ENCODE results near the gene PIGR.

Gene PIGR

GRCh38 chr1:206911064-206911663, 35.1 kb downstream of the PIGR start:
- DNase-seq (ENCODE audit: low read depth in 1 of 2, low spot score in 1 of 2) = no peak

DNA sequence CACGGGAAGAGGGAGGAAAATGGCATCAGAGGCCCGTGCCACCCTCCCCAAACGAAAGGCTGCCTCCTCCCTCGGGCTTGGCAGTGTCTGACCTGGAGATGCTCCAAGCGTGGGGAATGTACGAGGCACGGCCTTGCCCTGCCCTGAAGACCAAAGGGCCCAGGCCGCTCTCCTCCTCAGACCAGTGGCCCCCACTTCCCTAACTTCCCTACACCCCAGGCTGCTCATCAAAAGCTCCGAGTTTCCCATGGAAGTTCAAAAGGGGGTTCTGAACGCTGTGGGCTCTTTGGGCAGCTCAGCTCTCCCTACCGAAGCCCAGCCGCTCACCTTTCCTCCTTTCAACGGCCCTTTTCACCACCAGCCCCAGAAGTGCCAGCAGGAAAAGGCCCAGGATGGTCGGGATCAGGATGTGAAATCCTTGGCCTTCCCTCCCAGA, 36.4 kb downstream of the PIGR start:
- no peak for DNase-seq (ENCODE audit: low read depth in 1 of 2, low spot score in 1 of 2)

- no peak for DNase-seq (ENCODE audit: low read depth in 1 of 2, low spot score in 1 of 2)
These were observed 36.9 kb downstream of the PIGR start for GRCh38 chr1:206909161-206909882.

DNA sequence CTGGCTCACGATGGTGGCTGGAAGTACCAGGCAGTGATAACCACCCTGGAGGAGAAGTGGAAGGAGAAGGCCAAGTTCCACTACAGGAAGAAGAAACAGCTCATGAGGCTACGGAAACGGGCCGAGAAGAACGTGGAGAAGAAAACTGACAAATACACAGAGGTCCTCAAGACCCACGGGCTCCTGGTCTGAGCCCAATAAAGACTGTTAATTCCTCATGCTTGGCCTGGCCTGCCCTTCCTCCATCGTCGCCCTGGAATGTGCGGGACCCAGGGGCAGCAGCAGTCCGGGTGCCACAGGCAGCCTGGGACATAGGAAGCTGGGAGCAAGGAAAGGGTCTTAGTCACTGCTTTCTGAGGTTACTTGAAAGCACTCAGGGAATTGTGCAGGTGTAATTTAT, 38.2 kb downstream of the PIGR start:
- DNase-seq (ENCODE audit: low read depth in 1 of 2, low spot score in 1 of 2) = no peak

GRCh38 chr1:206907304-206907991, 38.8 kb downstream of the PIGR start:
- no peak for DNase-seq (ENCODE audit: low read depth in 1 of 2, low spot score in 1 of 2)

GRCh38 chr1:206905295-206906164, 40.7 kb downstream of the PIGR start:
- no peak for DNase-seq (ENCODE audit: low read depth in 1 of 2, low spot score in 1 of 2)

DNA sequence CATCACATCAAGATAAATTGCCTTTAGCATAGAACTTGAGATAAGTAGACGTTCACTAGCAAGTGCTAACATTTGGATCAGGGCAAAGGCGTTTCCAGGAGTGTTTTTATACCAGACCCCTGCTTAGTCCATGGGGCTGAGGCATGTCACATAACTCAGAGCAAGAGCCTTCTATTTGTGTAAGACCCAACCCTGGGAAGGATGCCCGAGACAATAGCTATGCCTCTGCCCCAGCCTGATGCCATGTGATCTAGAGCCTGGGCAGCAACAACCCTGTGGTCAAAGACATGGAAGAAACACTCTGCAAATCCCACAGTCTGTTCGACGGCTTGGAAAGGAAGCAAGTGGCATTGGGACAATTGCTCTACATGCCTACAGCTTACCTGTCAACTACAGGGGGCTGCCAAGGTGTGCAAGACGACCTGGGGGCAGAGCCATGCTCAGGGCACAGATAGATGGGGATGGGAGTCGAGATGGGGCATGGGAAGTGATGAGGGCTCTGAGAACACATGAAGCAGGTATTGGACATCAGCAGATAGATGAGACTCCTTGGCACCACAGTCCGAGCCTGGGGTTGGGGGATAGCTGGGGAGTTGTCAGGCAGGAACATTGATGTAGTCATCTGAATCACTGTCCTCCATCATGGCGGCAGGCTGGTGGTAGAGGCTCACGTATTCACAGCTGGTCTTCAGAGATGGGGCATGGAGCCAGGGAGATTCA, 41.7 kb downstream of the PIGR start:
- DNase-seq (ENCODE audit: low read depth in 1 of 2, low spot score in 1 of 2) = no peak

DNA sequence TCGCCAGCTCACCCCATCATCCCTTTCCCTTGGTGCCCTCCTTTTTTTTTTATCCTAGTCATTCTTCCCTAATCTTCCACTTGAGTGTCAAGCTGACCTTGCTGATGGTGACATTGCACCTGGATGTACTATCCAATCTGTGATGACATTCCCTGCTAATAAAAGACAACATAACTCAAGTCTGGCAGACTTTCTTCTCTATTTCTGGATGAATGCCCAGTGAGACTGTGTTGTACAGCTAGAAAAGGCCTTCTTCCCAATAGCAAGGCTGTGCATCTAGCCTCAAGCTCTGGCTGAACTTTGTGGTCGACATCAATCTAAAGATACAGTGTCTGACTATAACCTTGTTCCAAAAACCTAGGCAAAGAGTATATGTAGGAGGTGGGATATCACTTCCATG, 42.6 kb downstream of the PIGR start:
- no peak for DNase-seq (ENCODE audit: low read depth in 1 of 2, low spot score in 1 of 2)

DNA sequence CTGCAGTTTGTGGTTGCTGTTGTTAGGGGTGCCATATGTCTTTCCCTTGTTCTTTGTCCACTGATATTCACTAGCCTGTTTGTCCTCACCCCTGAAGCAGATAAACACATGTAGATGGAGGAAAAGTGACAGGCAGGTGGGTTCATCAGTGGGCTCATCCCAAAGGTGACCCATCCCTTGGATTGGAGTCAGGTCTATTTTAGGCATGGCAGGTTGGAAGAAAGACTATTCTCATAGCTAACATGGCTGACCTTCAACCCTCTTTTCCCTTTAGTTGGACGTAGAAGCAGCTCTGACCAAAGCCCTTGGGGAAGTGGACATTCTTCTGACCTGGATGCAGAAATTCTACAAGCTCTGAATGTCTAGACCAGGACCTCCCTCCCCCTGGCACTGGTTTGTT, 43.6 kb downstream of the PIGR start:
- DNase-seq (ENCODE audit: low read depth in 1 of 2, low spot score in 1 of 2) = no peak

GRCh38 chr1:206901944-206902343, 44.3 kb downstream of the PIGR start:
- no peak for DNase-seq (ENCODE audit: low read depth in 1 of 2, low spot score in 1 of 2)

DNA sequence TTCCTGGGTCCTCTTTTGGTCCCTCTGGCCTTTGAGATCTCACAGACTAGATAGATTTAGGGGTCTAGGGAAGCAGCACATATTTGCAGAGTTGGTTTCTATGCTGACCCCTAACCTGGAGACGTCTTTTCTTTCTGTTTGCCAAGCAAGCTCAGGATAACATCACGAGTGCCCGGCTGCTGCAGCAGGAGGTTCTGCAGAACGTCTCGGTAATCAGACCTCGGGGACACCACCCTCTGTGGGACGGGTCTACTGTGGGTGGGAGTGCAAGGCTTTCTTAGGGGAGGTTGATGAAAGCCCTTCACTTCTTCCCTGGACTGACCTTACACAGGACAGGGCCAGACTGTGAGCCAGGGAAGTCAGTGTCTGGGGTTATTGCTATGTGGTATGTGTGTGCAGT, 46.1 kb downstream of the PIGR start:
- DNase-seq (ENCODE audit: low read depth in 1 of 2, low spot score in 1 of 2) = no peak

- no peak for DNase-seq (ENCODE audit: low read depth in 1 of 2, low spot score in 1 of 2)
These were observed 46.5 kb downstream of the PIGR start for GRCh38 chr1:206899717-206900116.

GRCh38 chr1:206898915-206899431, 47.3 kb downstream of the PIGR start:
- no peak for DNase-seq (ENCODE audit: low read depth in 1 of 2, low spot score in 1 of 2)

- DNase-seq (ENCODE audit: low read depth in 1 of 2, low spot score in 1 of 2) = no peak
These were observed 48.0 kb downstream of the PIGR start for GRCh38 chr1:206898089-206898914.

- no peak for DNase-seq (ENCODE audit: low read depth in 1 of 2, low spot score in 1 of 2)
These were observed 49.1 kb downstream of the PIGR start, which contains the start of gene IL24 for GRCh38 chr1:206897175-206897574. TSS of gene IL24 (plus strand) at chr1:206897443. CDS start at chr1:206897833, 390 bp downstream.

- DNase-seq (ENCODE audit: low read depth in 1 of 2, low spot score in 1 of 2) = no peak
These were observed 50.0 kb downstream of the PIGR start for GRCh38 chr1:206896261-206896660.

- DNase-seq (ENCODE audit: low read depth in 1 of 2, low spot score in 1 of 2) = no peak
These were observed 50.4 kb downstream of the PIGR start for GRCh38 chr1:206895837-206896242.

- no peak for DNase-seq (ENCODE audit: low read depth in 1 of 2, low spot score in 1 of 2)
These were observed 50.9 kb downstream of the PIGR start for GRCh38 chr1:206895325-206895724.

DNA sequence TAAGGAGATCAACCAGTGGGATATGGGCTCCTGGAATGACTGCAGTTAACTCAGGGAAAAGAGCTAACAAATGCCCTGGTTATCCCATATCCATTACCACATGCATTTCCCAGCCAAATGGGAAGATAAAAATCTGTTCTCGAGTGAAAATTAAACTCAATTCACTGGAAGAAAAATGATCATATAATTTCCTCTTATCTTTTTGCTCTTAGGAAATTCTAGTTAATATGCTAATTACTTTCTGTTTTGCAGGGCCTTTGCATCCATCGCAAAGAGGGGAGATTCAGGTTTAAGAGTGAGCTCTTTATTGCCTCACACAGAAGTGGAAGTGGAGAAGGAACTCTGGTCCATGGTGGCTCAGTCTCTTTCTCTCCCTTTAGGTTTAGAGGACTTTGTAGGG, 52.9 kb downstream of the PIGR start:
- no peak for DNase-seq (ENCODE audit: low read depth in 1 of 2, low spot score in 1 of 2)

Data from stimulated activated CD4-positive, alpha-beta T cell treated with anti-CD3 and anti-CD28 coated beads, Interleukin-15, amount 100 ng/mL, for 1 hour (primary cell).